Ovary (tissue), 3 donors: ENCODE measurements around the gene FAM107A.

Experiments
- EP300 ChIP-seq: sonication (generic); formaldehyde crosslinking; IDR thresholded peaks from one replicate; pipeline ENCODE4 v1.6.1; 2017; ENCODE audit warnings: antibody characterized with exemption
- POLR2A ChIP-seq: fragments of 450-650 bp; IDR thresholded peaks from one replicate; pipeline ENCODE4 v1.6.1; 2017; ENCODE audit warnings: antibody characterized with exemption, mild to moderate bottlenecking, moderate library complexity
- TF ChIP-seq, protein P1 (sequence below), 3 donors: fragments of 450-650 bp in 2 of 3; fragments of 200-600 bp in 1 of 3; IDR thresholded peaks; one replicate each; pipeline versions ENCODE4 v1.5.1 to v1.8.0; 2016 to 2022; ENCODE audit warnings: antibody characterized with exemption in 3 of 3, mild to moderate bottlenecking in 1 of 3
- donor health status: DM: no; HTN: no; CAD: no.

GRCh38 chr3:58544541-58544940, 32.6 kb downstream of the FAM107A start:
- TF ChIP-seq, protein P1, sequence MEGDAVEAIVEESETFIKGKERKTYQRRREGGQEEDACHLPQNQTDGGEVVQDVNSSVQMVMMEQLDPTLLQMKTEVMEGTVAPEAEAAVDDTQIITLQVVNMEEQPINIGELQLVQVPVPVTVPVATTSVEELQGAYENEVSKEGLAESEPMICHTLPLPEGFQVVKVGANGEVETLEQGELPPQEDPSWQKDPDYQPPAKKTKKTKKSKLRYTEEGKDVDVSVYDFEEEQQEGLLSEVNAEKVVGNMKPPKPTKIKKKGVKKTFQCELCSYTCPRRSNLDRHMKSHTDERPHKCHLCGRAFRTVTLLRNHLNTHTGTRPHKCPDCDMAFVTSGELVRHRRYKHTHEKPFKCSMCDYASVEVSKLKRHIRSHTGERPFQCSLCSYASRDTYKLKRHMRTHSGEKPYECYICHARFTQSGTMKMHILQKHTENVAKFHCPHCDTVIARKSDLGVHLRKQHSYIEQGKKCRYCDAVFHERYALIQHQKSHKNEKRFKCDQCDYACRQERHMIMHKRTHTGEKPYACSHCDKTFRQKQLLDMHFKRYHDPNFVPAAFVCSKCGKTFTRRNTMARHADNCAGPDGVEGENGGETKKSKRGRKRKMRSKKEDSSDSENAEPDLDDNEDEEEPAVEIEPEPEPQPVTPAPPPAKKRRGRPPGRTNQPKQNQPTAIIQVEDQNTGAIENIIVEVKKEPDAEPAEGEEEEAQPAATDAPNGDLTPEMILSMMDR (IDR thresholded peaks at IDR 0.05) = no peak
- TF ChIP-seq POLR2A (no peak), EP300 (no peak)
